AG09319 (cell line): ENCODE measurements around the gene SHMT1.
"Not testable (repeated sequence)": the region's sequence is repeated elsewhere in the genome, so short reads cannot be mapped to it uniquely, and the experiment has no call there.

Experiments used
- DNase-seq: peaks from one replicate; pipeline ENCODE4 v3.0.0-alpha.2; 2010; ENCODE audit warnings: low read depth; ENCODE audit errors: extremely low read depth
- TF ChIP-seq, protein P1 (sequence below): IDR thresholded peaks from 2 replicates; pipeline ENCODE4 v1.5.1; 2011; ENCODE audit warnings: low read depth, mild to moderate bottlenecking, inconsistent platforms, low read length, moderate library complexity

SHMT1 gene

DNA sequence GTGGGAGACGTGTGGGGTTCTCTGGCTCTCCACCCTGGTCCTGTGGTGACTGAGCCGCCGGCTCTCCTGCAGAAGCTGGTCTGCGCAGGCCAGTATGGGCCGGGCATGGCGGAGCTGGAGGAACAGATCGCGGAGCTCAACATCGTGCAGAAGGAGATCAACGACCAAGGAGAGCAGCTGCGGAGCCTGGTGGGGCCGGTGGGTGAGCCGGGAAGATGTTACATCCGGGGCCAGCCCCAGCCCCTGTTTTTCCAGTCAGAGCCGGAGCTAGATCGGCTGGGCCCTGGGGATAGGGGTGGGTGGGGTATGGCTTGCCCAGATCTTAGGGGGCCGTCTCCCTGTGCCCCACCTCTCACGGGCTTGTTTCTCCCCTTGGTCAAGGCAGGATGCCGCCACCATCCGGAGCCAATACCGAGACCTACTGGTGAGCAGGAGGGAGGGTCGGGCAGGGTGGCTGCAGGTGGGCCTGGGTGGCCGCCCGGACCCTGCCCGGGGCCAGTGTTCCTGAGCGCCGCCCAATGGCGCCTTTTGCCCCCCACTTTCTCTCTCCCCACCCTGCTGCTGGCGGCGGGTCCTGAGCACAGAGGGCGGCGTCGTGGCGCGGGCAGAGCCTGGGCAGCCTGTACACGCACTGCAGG, 19.2 kb upstream of the SHMT1 start:
- TF ChIP-seq, protein P1, sequence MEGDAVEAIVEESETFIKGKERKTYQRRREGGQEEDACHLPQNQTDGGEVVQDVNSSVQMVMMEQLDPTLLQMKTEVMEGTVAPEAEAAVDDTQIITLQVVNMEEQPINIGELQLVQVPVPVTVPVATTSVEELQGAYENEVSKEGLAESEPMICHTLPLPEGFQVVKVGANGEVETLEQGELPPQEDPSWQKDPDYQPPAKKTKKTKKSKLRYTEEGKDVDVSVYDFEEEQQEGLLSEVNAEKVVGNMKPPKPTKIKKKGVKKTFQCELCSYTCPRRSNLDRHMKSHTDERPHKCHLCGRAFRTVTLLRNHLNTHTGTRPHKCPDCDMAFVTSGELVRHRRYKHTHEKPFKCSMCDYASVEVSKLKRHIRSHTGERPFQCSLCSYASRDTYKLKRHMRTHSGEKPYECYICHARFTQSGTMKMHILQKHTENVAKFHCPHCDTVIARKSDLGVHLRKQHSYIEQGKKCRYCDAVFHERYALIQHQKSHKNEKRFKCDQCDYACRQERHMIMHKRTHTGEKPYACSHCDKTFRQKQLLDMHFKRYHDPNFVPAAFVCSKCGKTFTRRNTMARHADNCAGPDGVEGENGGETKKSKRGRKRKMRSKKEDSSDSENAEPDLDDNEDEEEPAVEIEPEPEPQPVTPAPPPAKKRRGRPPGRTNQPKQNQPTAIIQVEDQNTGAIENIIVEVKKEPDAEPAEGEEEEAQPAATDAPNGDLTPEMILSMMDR: no peak
- DNase-seq: no peak

DNA sequence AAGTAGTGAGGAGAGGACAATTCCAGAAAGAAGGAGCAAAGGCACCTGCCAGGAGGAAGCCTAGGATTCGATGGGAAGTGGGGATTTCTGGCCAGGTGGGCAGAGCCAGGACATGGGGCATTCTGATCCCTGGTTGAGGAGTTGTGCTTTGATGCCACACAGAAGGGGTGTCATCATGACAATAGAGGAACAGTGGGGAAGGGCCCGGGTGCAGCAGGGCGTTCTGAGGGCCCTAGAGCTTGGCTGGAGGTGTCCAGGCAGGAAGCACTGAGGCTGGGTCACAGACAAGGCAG, 18.5 kb upstream of the SHMT1 start:
- DNase-seq: no peak
- TF ChIP-seq, protein P1: no peak

DNA sequence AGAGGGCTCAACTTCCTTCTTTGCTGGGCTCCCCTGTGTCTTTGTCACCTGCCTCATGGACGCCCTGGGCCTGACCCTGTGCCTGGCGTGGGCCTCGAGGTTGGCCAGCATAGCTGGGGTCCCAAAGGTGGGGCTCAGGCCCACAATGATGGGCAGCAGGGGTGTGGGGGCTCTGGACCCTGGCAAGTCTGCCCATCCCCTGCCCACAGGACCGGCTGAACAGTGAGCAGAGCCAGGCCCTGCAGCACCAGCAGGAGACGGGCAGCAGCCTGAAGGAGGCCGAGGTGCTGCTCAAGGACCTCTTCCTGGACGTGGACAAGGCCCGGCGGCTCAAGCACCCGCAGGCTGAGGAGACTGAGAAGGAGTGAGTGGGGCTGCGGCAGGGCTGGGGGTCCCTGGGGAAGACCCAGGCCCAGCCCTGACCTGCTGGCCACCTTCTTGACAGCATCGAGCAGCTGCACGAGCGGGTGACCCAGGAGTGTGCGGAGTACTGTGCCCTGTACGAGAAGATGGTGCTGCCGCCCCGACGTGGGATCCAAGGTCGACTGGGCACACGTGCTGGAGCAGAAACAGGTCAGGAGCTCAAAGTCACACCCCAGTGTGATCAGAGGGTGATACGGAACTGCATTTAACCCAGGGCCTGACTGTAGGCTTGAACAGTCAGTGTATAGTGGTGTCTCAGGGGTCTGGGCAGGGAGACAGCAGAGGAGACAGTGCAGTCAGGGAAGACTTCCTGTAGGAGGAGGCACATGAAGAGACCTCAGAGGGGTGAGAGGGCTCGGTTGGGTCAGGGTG, 18.0 kb upstream of the SHMT1 start:
- TF ChIP-seq, protein P1: no peak
- DNase-seq: no peak

DNA sequence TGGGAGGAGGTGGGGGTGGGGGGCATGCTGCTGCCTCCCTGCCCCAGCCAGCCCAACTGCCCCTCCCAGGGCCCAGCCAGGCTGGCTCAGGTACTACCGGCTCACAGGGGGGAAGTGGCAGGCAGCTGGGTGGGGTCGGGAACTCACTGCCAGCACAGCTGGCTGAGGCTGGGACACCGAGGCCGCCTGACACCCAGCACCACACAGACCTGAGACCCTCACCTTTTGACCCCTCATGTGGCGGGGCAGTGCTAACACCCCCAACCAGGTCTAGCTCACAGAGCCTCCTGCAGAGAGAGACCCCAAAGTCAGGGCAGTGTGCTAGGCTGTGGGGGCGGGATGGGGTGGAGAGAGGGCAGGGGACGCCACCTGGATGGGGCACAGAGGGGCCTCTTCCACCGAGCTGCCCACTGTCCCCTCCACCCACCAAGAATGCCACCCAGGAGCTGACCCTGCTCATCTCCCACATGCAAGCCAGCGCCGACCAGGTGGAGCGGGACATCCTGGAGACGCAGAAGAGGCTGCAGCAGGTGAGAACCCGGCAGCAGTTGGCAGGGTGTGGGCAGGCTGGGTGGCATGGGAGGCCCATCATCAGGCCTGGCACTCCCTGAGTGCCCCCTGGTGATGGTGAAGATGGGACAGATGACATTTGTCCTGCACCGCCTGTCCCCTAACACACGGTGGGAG, 17.3 kb upstream of the SHMT1 start:
- no peak for DNase-seq
- TF ChIP-seq, protein P1: no peak

DNA sequence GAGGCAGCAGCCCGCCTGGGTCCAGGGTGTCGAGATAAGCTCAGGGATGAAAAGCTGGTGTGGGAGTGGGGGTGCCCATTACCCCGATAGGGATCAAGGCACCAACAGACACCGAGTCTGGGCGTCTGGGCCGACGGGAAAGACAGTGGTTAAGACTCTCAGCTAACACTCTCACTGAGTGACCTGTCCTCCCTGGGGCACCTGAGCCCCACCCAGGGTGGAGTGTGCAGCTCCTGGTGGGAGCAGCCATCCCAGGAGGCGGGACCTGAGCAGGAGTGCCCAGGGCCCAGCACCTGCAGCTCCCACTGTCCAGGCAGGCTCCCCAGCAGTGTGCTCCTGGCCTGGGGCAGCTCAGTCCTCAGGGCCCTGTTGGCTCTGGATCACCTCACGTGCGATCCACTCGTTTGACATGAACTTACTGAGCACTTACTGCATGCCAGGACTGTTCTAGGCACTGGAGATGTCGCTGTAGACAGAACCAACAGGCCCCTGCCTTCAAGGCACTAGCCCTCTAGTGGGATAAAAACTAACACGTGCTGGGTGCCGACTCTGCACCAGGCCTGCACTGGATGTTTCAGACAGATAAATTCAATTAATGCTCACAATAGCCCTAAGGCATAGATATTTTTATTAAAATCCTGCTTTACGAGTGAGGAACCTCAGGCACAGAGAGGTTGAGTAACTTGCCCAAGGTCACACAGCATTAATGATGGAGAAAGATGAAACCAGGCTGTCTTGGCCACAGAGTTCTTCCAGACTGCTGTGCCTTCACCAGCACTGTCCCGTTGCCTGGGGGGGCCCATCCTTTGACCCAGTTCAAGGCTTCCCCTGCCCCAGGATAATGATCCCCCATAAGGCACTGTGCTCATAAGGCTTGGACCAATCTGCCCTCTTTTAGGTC, 16.1 kb upstream of the SHMT1 start:
- no peak for DNase-seq
- TF ChIP-seq, protein P1: no peak

DNA sequence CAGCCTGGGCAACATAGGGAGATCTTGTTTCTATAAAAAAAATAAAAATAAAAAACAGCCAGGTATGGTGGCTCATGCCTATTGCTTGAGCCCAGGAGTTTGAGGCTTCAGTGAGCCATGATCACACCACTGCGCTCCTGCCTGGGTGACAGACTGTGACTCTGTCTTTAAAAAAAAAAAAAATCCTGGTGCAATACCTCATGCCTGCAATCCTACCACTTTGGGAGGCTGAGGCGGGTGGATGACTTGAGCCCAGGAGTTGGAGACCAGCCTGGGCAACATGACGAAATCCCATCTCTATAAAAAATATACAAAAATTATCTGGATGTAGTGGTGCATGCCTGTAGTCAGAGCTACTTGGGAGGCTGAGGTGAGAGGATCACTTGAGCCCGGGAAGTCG, 15.3 kb upstream of the SHMT1 start:
- DNase-seq: not testable (repeated sequence)

DNA sequence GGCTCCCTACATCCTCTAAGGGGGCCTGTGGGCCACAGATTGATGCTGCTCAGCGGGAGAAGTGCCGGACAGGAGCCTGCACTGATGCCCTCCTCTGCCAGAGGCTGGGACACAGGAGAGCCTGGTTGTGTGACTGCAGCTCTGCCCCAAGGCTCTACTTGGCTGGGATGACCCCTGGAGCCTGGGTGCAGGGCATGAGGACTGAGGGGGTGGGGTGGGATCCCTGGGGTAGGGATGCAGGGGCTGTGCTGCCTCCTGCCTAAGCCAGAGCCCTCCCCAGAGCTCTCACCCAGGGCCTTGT, 14.8 kb upstream of the SHMT1 start:
- no peak for DNase-seq
- TF ChIP-seq, protein P1: no peak
